Measurements from ENCODE around the gene VAV2.
A peak's percentile ranks its signal among the peaks of the same experiment; 100 is the strongest.
"Not testable (repeated sequence)": the region's sequence is repeated elsewhere in the genome, so short reads cannot be mapped to it uniquely, and the experiment has no call there.

VAV2 gene

GRCh38 chr9:133995012-133995896 lies 3.1 kb upstream of the VAV2 start:
- DNase-seq: no peak

- peak; percentile 27 for DNase-seq
Observed at GRCh38 chr9:133994353-133995011, 2.4 kb upstream of the VAV2 start.

GRCh38 chr9:133993635-133994253 lies 1.6 kb upstream of the VAV2 start:
- no peak for DNase-seq

- DNase-seq: no peak
Observed at GRCh38 chr9:133992780-133993634, 883 bp upstream of the VAV2 start.

- no peak for DNase-seq
Observed at GRCh38 chr9:133991214-133991921, 756 bp downstream of the VAV2 start.

- no peak for DNase-seq
Observed at GRCh38 chr9:133990366-133991213, 1.5 kb downstream of the VAV2 start.

GRCh38 chr9:133989625-133990365 lies 2.3 kb downstream of the VAV2 start:
- no peak for DNase-seq

- DNase-seq: not testable (repeated sequence)
Observed at GRCh38 chr9:133988771-133989170, 3.4 kb downstream of the VAV2 start.

- no peak for DNase-seq
Observed at GRCh38 chr9:133987946-133988665, 4.0 kb downstream of the VAV2 start.

- no peak for DNase-seq
Observed at GRCh38 chr9:133987446-133987788, 4.7 kb downstream of the VAV2 start.

- no peak for DNase-seq
Observed at GRCh38 chr9:133986774-133987445, 5.2 kb downstream of the VAV2 start.

GRCh38 chr9:133986061-133986460 lies 6.1 kb downstream of the VAV2 start:
- no peak for DNase-seq

GRCh38 chr9:133982971-133983720 lies 9.0 kb downstream of the VAV2 start:
- DNase-seq: no peak

GRCh38 chr9:133981958-133982681 lies 10.0 kb downstream of the VAV2 start:
- DNase-seq: no peak

- DNase-seq: no peak
Observed at GRCh38 chr9:133981589-133981957, 10.6 kb downstream of the VAV2 start.

- no peak for DNase-seq
Observed at GRCh38 chr9:133980864-133981588, 11.1 kb downstream of the VAV2 start.
